Spleen (tissue), 11 donors: Measurements from ENCODE around the gene TRIM26. TPM values are rescaled to one million over a fixed set of nuclear protein-coding genes. Genes with fewer than 3 reads are reported as not detected.

Experiments used
- DNase-seq: peaks from one replicate; pipeline ENCODE4 v3.0.0-alpha.2; 2020
- H3K27ac ChIP-seq, 8 donors: fragments of 200-600 bp; sonication (generic) in 7 of 8; 1 replicate in 4 of 8; 2 replicates in 4 of 8; pipeline versions ENCODE4 v1.5.0 to v1.8.0; 2016 to 2021; ENCODE audit warnings: inconsistent platforms in 4 of 8, mild to moderate bottlenecking in 4 of 8, moderate library complexity in 1 of 8
- H3K27me3 ChIP-seq, 7 donors: fragments of 200-600 bp; sonication (generic) in 6 of 7; replicated peaks in 1 of 7; 1 replicate in 4 of 7; 2 replicates in 3 of 7; pipeline versions ENCODE4 v1.5.0 to v1.8.0; 2016 to 2021; ENCODE audit warnings: inconsistent platforms in 3 of 7, mild to moderate bottlenecking in 1 of 7
- H3K36me3 ChIP-seq, 6 donors: fragments of 200-600 bp; sonication (generic) in 5 of 6; 1 replicate in 4 of 6; 2 replicates in 2 of 6; pipeline versions ENCODE4 v1.5.0 to v1.8.0; 2016 to 2021; ENCODE audit warnings: inconsistent platforms in 2 of 6
- H3K4me1 ChIP-seq, 6 donors: fragments of 200-600 bp; sonication (generic) in 5 of 6; 1 replicate in 3 of 6; 2 replicates in 3 of 6; pipeline versions ENCODE4 v1.5.0 to v1.8.0; 2016 to 2021; ENCODE audit warnings: inconsistent platforms in 3 of 6
- H3K4me3 ChIP-seq, 8 donors: fragments of 200-600 bp; sonication (generic) in 7 of 8; 1 replicate in 4 of 8; 2 replicates in 4 of 8; pipeline versions ENCODE4 v1.5.0 to v1.8.0; 2016 to 2021; ENCODE audit warnings: inconsistent platforms in 4 of 8, mild to moderate bottlenecking in 4 of 8, moderate library complexity in 2 of 8
- H3K9me3 ChIP-seq, 8 donors: fragments of 200-600 bp; sonication (generic) in 7 of 8; 1 replicate in 4 of 8; 2 replicates in 4 of 8; pipeline versions ENCODE4 v1.5.0 to v1.8.0; 2016 to 2021; ENCODE audit warnings: inconsistent platforms in 4 of 8
- POLR2A ChIP-seq, 3 donors: fragments of 450-650 bp; IDR thresholded peaks; one replicate each; pipeline ENCODE4 v1.5.1; 2017; ENCODE audit warnings: antibody characterized with exemption in 3 of 3, mild to moderate bottlenecking in 1 of 3
- POLR2AphosphoS5 ChIP-seq, 3 donors: sonication (generic); formaldehyde crosslinking; IDR thresholded peaks; one replicate each; pipeline ENCODE4 v1.5.1; 2017; ENCODE audit warnings: antibody characterized with exemption in 3 of 3
- WGBS, 5 donors: extraction: QIAGEN DNeasy Blood & Tissue Kit in 3 of 5; methylation state at CpG; one replicate each; pipeline versions ENCODE4 v1.1.5 to v1.1.7; 2013 to 2018; 5-methylcytosine and 5-hydroxymethylcytosine counted together
- intact Hi-C: fragments of 100-400 bp; cut with DNase I; formaldehyde crosslinking; loops from one replicate; pipeline ENCODE4 v1.15.0; 2023; ENCODE audit warnings: low total_unique reads
- polyA plus RNA-seq, 3 donors: library from polyadenylated mRNA; stranded (reverse); fragments of 200-250 nt; gene quantifications; one replicate each; pipeline ENCODE4 v1.2.1, GENCODE V29; 2013
- total RNA-seq, 7 donors: library from RNA; depleted of rRNA in 3 of 7; stranded (reverse); fragments of >200 nt in 3 of 7; fragmentation: NEBNext Ultra II Directional in 4 of 7; extraction: Animal tissue kit (Norgen Biotek cat#: 25700) in 4 of 7; gene quantifications; one replicate each; pipeline versions ENCODE4 v1.1.0 to v1.2.1, GENCODE V29; 2016 to 2021
- TF ChIP-seq, protein P1 (sequence below), 11 experiments: fragments of 200-600 bp in 7 of 11; fragments of 450-650 bp in 4 of 11; sonication (generic) in 4 of 11; IDR thresholded peaks in 8 of 11; conservative IDR thresholded peaks in 3 of 11; 1 replicate in 7 of 11; 2 replicates in 4 of 11; pipeline versions ENCODE4 v1.4.0 to v1.8.0; 2016 to 2021; ENCODE audit warnings: antibody characterized with exemption in 11 of 11, inconsistent platforms in 4 of 11, mild to moderate bottlenecking in 1 of 11
- donor health status: healthy with polysubstance abuse.
- donor health status: DM: no; HTN: no; CAD: no; lungs with moderate emphysema.
- donor health status: DM: no; HTN: no; CAD: no.
- donor health status: Bipolar disorder and iron deficiency.
- donor health status: healthy.
- donor health status: DM: no; HTN: no; CAD: no.
- donor health status: DM: yes; HTN: yes; CAD: no.

Gene TRIM26
- total and polyA plus RNA-seq, 10 donors = 22.6 to 64.3 (median 46.8) TPM

DNA sequence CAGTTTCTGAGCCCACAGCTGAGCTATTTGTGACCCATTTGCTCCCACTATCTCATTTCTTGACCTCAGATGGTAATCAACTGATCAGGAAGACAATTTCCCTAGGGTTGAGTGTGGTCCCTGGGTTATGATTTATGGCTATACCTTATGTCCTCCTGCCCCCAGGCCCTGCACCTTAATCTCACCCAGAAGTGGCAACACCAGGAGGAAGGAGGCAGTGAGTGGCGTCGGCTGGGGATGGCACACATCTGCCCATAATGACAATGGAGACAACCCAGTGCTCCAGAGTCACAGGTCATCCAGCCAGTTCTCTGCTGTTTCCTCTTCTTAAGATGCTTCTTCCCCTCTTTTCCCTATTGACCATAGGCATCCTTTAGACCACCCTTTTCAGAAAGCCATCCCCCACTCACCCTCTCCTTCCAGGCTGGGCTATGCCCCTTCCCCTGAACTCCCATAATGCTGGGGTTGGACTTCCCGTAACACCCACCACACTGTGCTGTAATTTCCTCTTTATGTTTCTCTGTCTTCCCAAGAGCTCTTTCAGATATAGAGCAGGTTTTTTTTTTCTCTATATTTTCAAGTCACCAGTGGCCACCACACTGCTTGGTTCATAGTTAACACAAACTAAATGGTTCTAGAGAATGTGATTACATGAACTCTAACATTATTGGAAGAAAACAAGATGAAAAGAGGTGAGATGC lies 60.1 kb downstream of the TRIM26 start:
- Histone ChIP-seq H3K36me3 (no peaks in the 10 kb centered on the region), H3K27ac (no peak overlapping the region), H3K4me3 (no peak overlapping the region), H3K27me3 (peaks cover 0 to 14% (median 0%) of the 10 kb centered on the region in 7 donors), H3K9me3 (no peaks in the 10 kb centered on the region), H3K4me1 (peaks cover 0 to 28% (median 12%) of the 10 kb centered on the region in 6 donors)
- DNase-seq = no peak
- TF ChIP-seq POLR2A (IDR thresholded peaks at IDR 0.05) (no peak), POLR2AphosphoS5 (IDR thresholded peaks at IDR 0.05) (no peak)
- TF ChIP-seq, protein P1, sequence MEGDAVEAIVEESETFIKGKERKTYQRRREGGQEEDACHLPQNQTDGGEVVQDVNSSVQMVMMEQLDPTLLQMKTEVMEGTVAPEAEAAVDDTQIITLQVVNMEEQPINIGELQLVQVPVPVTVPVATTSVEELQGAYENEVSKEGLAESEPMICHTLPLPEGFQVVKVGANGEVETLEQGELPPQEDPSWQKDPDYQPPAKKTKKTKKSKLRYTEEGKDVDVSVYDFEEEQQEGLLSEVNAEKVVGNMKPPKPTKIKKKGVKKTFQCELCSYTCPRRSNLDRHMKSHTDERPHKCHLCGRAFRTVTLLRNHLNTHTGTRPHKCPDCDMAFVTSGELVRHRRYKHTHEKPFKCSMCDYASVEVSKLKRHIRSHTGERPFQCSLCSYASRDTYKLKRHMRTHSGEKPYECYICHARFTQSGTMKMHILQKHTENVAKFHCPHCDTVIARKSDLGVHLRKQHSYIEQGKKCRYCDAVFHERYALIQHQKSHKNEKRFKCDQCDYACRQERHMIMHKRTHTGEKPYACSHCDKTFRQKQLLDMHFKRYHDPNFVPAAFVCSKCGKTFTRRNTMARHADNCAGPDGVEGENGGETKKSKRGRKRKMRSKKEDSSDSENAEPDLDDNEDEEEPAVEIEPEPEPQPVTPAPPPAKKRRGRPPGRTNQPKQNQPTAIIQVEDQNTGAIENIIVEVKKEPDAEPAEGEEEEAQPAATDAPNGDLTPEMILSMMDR (IDR thresholded peaks at IDR 0.05 in 8 of 11, conservative IDR thresholded peaks at IDR 0.05 in 3 of 11) = no peak
- 43 to 64% (median 56%) methylated on average over 3 of the region's 3 CpGs for whole genome bisulfite sequencing, 5 donors
- intact Hi-C loops = no loop called here

- Histone ChIP-seq H3K27ac (no peak overlapping the region), H3K4me1 (peaks cover 0 to 27% (median 12%) of the 10 kb centered on the region in 6 donors), H3K9me3 (no peaks in the 10 kb centered on the region), H3K36me3 (no peaks in the 10 kb centered on the region), H3K4me3 (no peak overlapping the region), H3K27me3 (peaks cover 0 to 14% (median 3%) of the 10 kb centered on the region in 7 donors)
- 64 to 87% (median 69%) methylated on average over 4 of the region's 4 CpGs for WGBS, 5 donors
- no peak for DNase-seq
- TF ChIP-seq POLR2A (IDR thresholded peaks at IDR 0.05) = no peak
- TF ChIP-seq, protein P1 (IDR thresholded peaks at IDR 0.05 in 8 of 11, conservative IDR thresholded peaks at IDR 0.05 in 3 of 11) = no peak
- TF ChIP-seq POLR2AphosphoS5 (IDR thresholded peaks at IDR 0.05) = no peak
- intact Hi-C loops = no loop called here
Observed at GRCh38 chr6:30152016-30152673, 61.1 kb downstream of the TRIM26 start.

DNA sequence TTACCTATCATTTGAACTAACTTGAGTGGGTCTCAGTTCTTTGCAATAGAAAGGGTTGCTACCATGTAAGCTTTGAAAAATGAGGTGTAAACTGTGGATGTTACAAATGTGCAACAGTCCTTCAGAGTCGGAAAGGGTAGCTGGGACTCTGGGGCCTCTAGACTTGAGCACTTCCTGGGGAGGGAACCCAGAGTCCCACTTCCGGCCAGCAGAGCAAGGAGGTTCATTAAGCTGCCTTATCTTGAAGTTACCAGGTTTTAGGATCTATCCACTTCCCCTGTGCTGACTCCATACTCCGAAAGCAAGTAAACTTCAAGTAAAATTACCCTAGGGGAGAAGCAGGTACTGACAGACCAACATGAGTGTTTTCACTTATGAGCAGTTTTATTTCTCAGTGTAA lies 61.6 kb downstream of the TRIM26 start:
- intact Hi-C loops = no loop called here
- Histone ChIP-seq H3K27me3 (peaks cover 0 to 19% (median 0%) of the 10 kb centered on the region in 7 donors), H3K4me3 (no peak overlapping the region), H3K27ac (no peak overlapping the region), H3K4me1 (peaks cover 0 to 22% (median 9%) of the 10 kb centered on the region in 6 donors), H3K36me3 (no peaks in the 10 kb centered on the region), H3K9me3 (no peaks in the 10 kb centered on the region)
- TF ChIP-seq POLR2AphosphoS5 (IDR thresholded peaks at IDR 0.05) (no peak), POLR2A (IDR thresholded peaks at IDR 0.05) (no peak)
- TF ChIP-seq, protein P1 (IDR thresholded peaks at IDR 0.05 in 8 of 11, conservative IDR thresholded peaks at IDR 0.05 in 3 of 11) = no peak
- DNase-seq = no peak
- WGBS, 5 donors = 21 to 43% (median 23%) methylated on average over 3 of the region's 3 CpGs
